ENCODE data around the gene AVL9.

GRCh38 chr7:32536585-32536984 lies 41.3 kb downstream of the AVL9 start:
- TF ChIP-seq, protein P1, sequence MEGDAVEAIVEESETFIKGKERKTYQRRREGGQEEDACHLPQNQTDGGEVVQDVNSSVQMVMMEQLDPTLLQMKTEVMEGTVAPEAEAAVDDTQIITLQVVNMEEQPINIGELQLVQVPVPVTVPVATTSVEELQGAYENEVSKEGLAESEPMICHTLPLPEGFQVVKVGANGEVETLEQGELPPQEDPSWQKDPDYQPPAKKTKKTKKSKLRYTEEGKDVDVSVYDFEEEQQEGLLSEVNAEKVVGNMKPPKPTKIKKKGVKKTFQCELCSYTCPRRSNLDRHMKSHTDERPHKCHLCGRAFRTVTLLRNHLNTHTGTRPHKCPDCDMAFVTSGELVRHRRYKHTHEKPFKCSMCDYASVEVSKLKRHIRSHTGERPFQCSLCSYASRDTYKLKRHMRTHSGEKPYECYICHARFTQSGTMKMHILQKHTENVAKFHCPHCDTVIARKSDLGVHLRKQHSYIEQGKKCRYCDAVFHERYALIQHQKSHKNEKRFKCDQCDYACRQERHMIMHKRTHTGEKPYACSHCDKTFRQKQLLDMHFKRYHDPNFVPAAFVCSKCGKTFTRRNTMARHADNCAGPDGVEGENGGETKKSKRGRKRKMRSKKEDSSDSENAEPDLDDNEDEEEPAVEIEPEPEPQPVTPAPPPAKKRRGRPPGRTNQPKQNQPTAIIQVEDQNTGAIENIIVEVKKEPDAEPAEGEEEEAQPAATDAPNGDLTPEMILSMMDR (IDR thresholded peaks at IDR 0.05; ENCODE audit: insufficient read depth, low read length): no peak
- TF ChIP-seq, protein P2, sequence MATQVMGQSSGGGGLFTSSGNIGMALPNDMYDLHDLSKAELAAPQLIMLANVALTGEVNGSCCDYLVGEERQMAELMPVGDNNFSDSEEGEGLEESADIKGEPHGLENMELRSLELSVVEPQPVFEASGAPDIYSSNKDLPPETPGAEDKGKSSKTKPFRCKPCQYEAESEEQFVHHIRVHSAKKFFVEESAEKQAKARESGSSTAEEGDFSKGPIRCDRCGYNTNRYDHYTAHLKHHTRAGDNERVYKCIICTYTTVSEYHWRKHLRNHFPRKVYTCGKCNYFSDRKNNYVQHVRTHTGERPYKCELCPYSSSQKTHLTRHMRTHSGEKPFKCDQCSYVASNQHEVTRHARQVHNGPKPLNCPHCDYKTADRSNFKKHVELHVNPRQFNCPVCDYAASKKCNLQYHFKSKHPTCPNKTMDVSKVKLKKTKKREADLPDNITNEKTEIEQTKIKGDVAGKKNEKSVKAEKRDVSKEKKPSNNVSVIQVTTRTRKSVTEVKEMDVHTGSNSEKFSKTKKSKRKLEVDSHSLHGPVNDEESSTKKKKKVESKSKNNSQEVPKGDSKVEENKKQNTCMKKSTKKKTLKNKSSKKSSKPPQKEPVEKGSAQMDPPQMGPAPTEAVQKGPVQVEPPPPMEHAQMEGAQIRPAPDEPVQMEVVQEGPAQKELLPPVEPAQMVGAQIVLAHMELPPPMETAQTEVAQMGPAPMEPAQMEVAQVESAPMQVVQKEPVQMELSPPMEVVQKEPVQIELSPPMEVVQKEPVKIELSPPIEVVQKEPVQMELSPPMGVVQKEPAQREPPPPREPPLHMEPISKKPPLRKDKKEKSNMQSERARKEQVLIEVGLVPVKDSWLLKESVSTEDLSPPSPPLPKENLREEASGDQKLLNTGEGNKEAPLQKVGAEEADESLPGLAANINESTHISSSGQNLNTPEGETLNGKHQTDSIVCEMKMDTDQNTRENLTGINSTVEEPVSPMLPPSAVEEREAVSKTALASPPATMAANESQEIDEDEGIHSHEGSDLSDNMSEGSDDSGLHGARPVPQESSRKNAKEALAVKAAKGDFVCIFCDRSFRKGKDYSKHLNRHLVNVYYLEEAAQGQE (IDR thresholded peaks at IDR 0.05; ENCODE audit: insufficient replicate concordance, low read depth): no peak
